Loucy (cell line): ENCODE data around the gene PRELP.

Experiments
- EZH2phosphoT487 ChIP-seq: fragments of 200-600 bp; IDR thresholded peaks from 2 replicates; pipeline ENCODE4 v1.6.1; 2018; ENCODE audit warnings: antibody characterized with exemption, mild to moderate bottlenecking, moderate library complexity, borderline replicate concordance
- TF ChIP-seq, protein P1 (sequence below): fragments of 200-600 bp; sonication (generic); conservative IDR thresholded peaks from 2 replicates; pipeline ENCODE4 v1.5.1; 2014; ENCODE audit warnings: mild to moderate bottlenecking, antibody characterized with exemption, low read length

- TF ChIP-seq, protein P1, sequence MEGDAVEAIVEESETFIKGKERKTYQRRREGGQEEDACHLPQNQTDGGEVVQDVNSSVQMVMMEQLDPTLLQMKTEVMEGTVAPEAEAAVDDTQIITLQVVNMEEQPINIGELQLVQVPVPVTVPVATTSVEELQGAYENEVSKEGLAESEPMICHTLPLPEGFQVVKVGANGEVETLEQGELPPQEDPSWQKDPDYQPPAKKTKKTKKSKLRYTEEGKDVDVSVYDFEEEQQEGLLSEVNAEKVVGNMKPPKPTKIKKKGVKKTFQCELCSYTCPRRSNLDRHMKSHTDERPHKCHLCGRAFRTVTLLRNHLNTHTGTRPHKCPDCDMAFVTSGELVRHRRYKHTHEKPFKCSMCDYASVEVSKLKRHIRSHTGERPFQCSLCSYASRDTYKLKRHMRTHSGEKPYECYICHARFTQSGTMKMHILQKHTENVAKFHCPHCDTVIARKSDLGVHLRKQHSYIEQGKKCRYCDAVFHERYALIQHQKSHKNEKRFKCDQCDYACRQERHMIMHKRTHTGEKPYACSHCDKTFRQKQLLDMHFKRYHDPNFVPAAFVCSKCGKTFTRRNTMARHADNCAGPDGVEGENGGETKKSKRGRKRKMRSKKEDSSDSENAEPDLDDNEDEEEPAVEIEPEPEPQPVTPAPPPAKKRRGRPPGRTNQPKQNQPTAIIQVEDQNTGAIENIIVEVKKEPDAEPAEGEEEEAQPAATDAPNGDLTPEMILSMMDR, result no peak
- no peak for TF ChIP-seq EZH2phosphoT487
Measured at GRCh38 chr1:203441766-203442165, 33.8 kb upstream of the PRELP start.
